H1 (cell line): ENCODE measurements around the gene HSD17B8. TPM values are rescaled to one million over a fixed set of nuclear protein-coding genes. Genes with fewer than 3 reads are reported as not detected.

Experiments
- SP2 ChIP-seq: IDR thresholded peaks from 2 replicates; pipeline ENCODE4 v1.6.1; 2012; ENCODE audit warnings: mild to moderate bottlenecking, low read length, inconsistent platforms
- polyA plus RNA-seq, 7 experiments: library from polyadenylated mRNA; depleted of rRNA in 3 of 7; stranded (reverse) in 5 of 7; unstranded in 2 of 7; fragments of >200 nt in 5 of 7; fragments of 200-250 nt in 2 of 7; gene quantifications; 1 replicate in 5 of 7; 2 replicates in 1 of 7; 4 replicates in 1 of 7; pipeline versions ENCODE4 v1.2.1 to v1.2.3, GENCODE V29; 2011 to 2013; ENCODE audit warnings: missing spikeins in 2 of 7, mixed read lengths in 2 of 7
- total RNA-seq: library from RNA; stranded (reverse); fragmentation: NEBNext Ultra II Directional; extraction: Animal tissue kit (Norgen Biotek cat#: 25700); gene quantifications from 2 replicates; pipeline ENCODE4 v1.2.1, GENCODE V29; 2021

The HSD17B8 gene
- total and polyA plus RNA-seq, 2 of the 8 experiments (the other 6 are each of a cell fraction or from before 2014, with no cell fraction given), result 3.3 to 17.1 TPM

GRCh38 chr6:33200219-33201146, 4.0 kb upstream of the HSD17B8 start, which contains the start of the genes RXRB and SLC39A7 (continued):
- TF ChIP-seq SP2, result no peak
